ENCODE data around the gene KIF18B. TPM values are rescaled to one million over a fixed set of nuclear protein-coding genes. Genes with fewer than 3 reads are reported as not detected.

The KIF18B gene
- total and polyA plus RNA-seq, 8 donors: 0.05 to 0.53 (median 0.14) TPM; not detected in 1

DNA sequence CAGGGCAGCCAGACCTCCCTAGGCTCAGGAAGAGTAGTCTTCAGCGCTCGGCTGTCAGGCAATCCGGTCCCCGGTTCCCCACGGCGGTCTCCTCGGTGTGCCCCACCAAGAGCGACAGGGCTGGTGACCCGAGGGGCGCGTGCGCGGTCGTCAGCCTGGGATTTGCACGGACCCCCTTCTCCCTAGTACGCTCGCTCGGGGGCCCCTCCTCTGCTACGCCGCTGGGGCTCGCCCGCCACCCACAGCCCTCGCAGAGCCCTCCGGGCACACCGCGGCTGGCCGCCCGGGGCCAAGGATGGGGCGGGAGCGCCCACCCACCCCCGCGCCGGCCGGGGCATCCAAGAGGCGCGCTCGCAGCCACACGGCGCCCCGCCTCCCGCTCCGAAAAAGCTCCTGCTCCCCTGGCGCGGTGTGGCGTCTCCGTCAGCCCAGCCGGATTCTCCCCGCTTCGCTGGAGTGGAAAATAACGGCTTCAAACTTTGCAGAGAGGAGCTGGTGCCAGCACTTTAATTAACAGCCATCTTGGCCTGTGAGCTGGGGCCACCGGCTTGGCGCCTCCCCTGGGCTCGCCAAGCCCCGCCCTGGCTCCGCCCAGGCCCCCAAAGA lies 22.7 kb upstream of the KIF18B start:
- FAIRE-seq (no peak), ATAC-seq (no peak), DNase-seq (peak in 1 of 6 donors; percentile 79)
- H3K4me1 ChIP-seq: peaks cover 0 to 3% (median 2%) of the 10 kb centered on the region in 3 donors
- intact Hi-C loops (cut with DNase I): no loop called here
- peak overlapping the region in 2 of 4 donors; percentile 20 to 33 for H3K4me3 ChIP-seq
- peaks cover 0 to 19% (median 1%) of the 10 kb centered on the region in 4 donors for H3K27me3 ChIP-seq
- TF ChIP-seq, protein P1, sequence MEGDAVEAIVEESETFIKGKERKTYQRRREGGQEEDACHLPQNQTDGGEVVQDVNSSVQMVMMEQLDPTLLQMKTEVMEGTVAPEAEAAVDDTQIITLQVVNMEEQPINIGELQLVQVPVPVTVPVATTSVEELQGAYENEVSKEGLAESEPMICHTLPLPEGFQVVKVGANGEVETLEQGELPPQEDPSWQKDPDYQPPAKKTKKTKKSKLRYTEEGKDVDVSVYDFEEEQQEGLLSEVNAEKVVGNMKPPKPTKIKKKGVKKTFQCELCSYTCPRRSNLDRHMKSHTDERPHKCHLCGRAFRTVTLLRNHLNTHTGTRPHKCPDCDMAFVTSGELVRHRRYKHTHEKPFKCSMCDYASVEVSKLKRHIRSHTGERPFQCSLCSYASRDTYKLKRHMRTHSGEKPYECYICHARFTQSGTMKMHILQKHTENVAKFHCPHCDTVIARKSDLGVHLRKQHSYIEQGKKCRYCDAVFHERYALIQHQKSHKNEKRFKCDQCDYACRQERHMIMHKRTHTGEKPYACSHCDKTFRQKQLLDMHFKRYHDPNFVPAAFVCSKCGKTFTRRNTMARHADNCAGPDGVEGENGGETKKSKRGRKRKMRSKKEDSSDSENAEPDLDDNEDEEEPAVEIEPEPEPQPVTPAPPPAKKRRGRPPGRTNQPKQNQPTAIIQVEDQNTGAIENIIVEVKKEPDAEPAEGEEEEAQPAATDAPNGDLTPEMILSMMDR (IDR thresholded peaks at IDR 0.05): no peak
- no peaks in the 10 kb centered on the region for H3K9me3 ChIP-seq
- 8% methylated on average over 43 to 55 of the region's 55 CpGs for WGBS, 2 donors
- no peaks in the 10 kb centered on the region for H3K36me3 ChIP-seq
- H3K27ac ChIP-seq: no peak overlapping the region

DNA sequence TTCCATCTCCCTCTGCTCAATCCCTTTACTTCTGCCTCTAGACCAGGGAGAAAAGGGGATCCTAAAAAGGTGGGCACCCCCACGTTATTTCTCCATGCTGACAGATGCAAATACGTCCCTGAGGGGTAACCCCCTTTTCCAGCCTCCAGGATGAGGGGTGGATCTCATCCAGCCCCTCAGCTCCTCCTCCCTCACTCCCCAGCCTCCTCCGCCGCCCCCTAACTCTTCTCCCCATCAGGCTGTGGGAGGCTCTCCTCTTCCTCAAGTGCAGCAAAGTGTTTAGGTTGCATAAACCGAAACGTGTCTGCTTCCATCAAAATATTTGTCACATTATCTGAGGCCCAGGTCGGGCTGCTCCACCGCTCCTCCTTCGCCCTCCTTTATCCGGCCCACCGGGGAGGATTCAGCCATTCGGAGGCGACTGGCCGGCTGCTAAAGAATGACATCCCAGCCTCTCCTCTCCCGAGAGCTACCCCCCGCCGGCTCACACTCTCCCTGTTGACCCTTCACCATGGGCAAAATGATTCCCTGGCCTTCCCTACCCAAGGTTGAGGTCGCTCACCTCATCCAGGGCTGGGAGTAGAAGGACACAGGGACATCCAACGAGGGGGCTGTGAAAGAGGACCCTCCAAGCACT lies 21.7 kb upstream of the KIF18B start:
- FAIRE-seq: no peak
- intact Hi-C loops (cut with DNase I): no loop called here
- Histone ChIP-seq H3K9me3 (no peaks in the 10 kb centered on the region), H3K27me3 (peaks cover 0 to 19% (median 1%) of the 10 kb centered on the region in 4 donors), H3K36me3 (no peaks in the 10 kb centered on the region), H3K27ac (no peak overlapping the region), H3K4me1 (peaks cover 0 to 3% (median 2%) of the 10 kb centered on the region in 3 donors), H3K4me3 (no peak overlapping the region)
- TF ChIP-seq, protein P1 (IDR thresholded peaks at IDR 0.05): no peak
- 66 to 75% methylated on average over 19 of the region's 19 CpGs for WGBS, 2 donors
- no peak for DNase-seq
- no peak for ATAC-seq

DNA sequence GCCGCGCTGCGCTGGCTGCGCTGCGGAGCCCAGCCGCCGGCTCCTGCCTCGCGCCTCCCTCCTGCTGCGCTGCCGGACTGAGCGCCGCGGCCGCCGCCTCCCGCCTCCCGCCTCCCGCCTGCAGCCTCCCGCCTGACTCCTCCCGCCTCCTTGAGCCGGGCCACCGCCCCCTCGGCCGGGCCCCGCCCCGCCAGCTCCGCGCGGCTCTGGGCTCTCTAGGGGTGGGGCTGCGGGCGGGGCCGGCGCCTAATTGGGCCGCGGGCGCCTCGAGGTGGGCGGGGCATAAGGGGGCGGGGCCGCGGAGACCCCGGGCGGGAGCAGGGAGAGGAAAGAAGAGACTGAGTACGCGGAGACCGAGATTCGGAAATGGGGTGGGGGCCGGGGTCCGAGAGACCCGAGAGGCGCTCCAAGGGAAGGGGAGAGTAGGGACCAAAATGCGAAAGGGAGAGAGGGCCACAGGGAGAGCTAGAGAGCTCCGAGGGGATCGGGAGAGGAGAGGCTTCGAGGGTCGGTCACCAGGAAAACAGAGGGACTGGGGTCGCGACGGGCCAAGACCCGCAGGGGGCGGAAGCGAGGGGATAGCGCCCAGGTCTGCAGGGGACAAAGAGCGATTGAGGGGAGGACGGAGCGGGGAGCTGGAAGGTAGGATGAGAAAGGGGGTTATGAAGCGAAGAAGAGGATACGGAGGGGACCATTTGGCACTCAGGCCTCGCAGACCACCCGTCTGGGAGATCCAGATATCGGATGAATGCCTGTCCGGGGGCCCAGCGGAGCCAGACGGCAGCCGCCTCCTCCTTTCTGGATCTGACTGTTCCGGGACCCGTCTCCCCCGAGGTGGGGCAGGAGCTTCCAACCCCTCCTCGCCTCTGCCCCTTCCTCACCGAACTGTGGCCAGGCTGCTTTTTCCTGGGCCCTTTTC lies 20.9 kb upstream of the KIF18B start, which contains the start of gene C1QL1:
C1QL1 (minus strand) TSS at position 79 of the 919 bp plus-strand sequence. CDS start 255 bp downstream, outside the sequence.
- intact Hi-C loops (cut with DNase I): no loop called here
- TF ChIP-seq, protein P1 (IDR thresholded peaks at IDR 0.05): no peak
- WGBS, 2 donors: 7 to 12% methylated on average over 52 to 81 of the region's 81 CpGs
- DNase-seq: peak; percentile 89 to 97 (median 92)
- H3K27ac ChIP-seq: no peak within 1 kb of the TSS
- H3K36me3 ChIP-seq: no peaks in the 10 kb centered on the region
- no peak for FAIRE-seq
- no peaks in the 10 kb centered on the region for H3K9me3 ChIP-seq
- H3K27me3 ChIP-seq: peaks cover 0 to 19% (median 1%) of the 10 kb centered on the region in 4 donors
- peak within 1 kb of the TSS in 2 of 4 donors; percentile 31 to 42 for H3K4me3 ChIP-seq
- peaks cover 0 to 3% (median 2%) of the 10 kb centered on the region in 3 donors for H3K4me1 ChIP-seq
- peak; percentile 99 to 100 (median 99) for ATAC-seq

DNA sequence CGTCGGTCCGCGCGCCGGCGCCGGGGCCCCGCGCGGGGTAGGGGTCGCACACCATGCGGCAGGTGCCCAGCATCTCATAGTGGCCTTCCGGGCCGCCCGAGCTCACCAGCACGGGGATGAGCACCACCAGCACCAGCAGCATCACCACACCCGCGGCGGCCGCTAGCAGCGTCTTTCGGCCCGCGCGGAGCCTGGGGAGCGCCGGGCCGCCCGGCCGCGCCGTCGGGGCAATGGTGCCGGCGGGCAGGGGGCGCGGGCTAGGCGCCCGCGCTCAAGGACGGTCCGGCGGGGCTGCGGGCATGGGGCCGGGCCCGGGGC lies 20.3 kb upstream of the KIF18B start:
- TF ChIP-seq, protein P1 (IDR thresholded peaks at IDR 0.05): no peak
- ATAC-seq (no peak), DNase-seq (peak in 2 of 6 donors; percentile 42 to 76), FAIRE-seq (no peak)
- H3K4me3 ChIP-seq: peak overlapping the region in 2 of 4 donors; percentile 8 to 20
- H3K36me3 ChIP-seq: no peaks in the 10 kb centered on the region
- H3K9me3 ChIP-seq: no peaks in the 10 kb centered on the region
- H3K27ac ChIP-seq: no peak overlapping the region
- H3K4me1 ChIP-seq: peaks cover 0 to 3% (median 2%) of the 10 kb centered on the region in 3 donors
- peaks cover 0 to 19% (median 1%) of the 10 kb centered on the region in 4 donors for H3K27me3 ChIP-seq
- intact Hi-C loops (cut with DNase I): no loop called here
- 2 to 3% methylated on average over 24 to 47 of the region's 47 CpGs for WGBS, 2 donors

Data from pancreas (tissue), 10 donors.